AG10803 (cell line): Measurements from ENCODE around the gene ADNP2.

Source experiments
- DNase-seq: peaks from one replicate; pipeline ENCODE4 v3.0.0; 2010; ENCODE audit warnings: low read depth
- H3K4me3 ChIP-seq: 2 replicates; pipeline ENCODE4 v1.5.1; 2011; ENCODE audit warnings: mild to moderate bottlenecking, low read length, control low read depth
- CTCF ChIP-seq: conservative IDR thresholded peaks from 2 replicates; pipeline ENCODE4 v1.5.1; 2011; ENCODE audit warnings: mild to moderate bottlenecking, low read length, control low read depth, inconsistent platforms

ADNP2 gene

GRCh38 chr18:80149667-80150066 lies 40.6 kb downstream of the ADNP2 start:
- no peak for DNase-seq
- no peak overlapping the region for H3K4me3 ChIP-seq
- no peak for TF ChIP-seq CTCF

- no peak overlapping the region for H3K4me3 ChIP-seq
- no peak for DNase-seq
- TF ChIP-seq CTCF = peak; percentile 56
These were observed 45.2 kb downstream of the ADNP2 start for GRCh38 chr18:80154293-80154692.

- DNase-seq = peak; percentile 67
- no peak overlapping the region for H3K4me3 ChIP-seq
- TF ChIP-seq CTCF = peak; percentile 100
These were observed 48.8 kb downstream of the ADNP2 start for GRCh38 chr18:80157708-80158343.

- TF ChIP-seq CTCF = no peak
These were observed 49.3 kb downstream of the ADNP2 start for GRCh38 chr18:80158365-80158764.

GRCh38 chr18:80159713-80160636 lies 50.9 kb downstream of the ADNP2 start:
- peak; percentile 49 for TF ChIP-seq CTCF
- H3K4me3 ChIP-seq = no peak overlapping the region
- DNase-seq = no peak

More at GRCh38 chr18:80158365-80158764, 49.3 kb downstream of the ADNP2 start:
- DNase-seq = no peak
- no peak overlapping the region for H3K4me3 ChIP-seq

- no peak for DNase-seq
- TF ChIP-seq CTCF = no peak
- no peak overlapping the region for H3K4me3 ChIP-seq
These were observed 52.8 kb downstream of the ADNP2 start for GRCh38 chr18:80161781-80162417.
